Caco-2 (cell line): Measurements from ENCODE around the gene MAP4K1. TPM values are rescaled to one million over a fixed set of nuclear protein-coding genes. Genes with fewer than 3 reads are reported as not detected.

ENCODE experiments used
- BruUV-seq: library from RNA; stranded (reverse); fragments of 400-500 nt; replicated peaks from 2 replicates; lab custom pipeline; 2021; lab: Mats Ljungman, UMichigan
- CTCF ChIA-PET: fragments of 300-600 bp; sonication (Branson Sonifier 250); formaldehyde crosslinking; loops from one replicate; lab custom pipeline; 2022; ENCODE audit warnings: antibody characterized with exemption; lab: Charles Lee
- POLR2A ChIA-PET: fragments of 300-600 bp; sonication (Branson Sonifier 250); formaldehyde crosslinking; loops from one replicate; lab custom pipeline; 2022; ENCODE audit warnings: antibody characterized with exemption; lab: Charles Lee
- DNase-seq, 2 experiments: peaks; one replicate each; pipeline versions ENCODE4 v3.0.0 to v3.0.0-alpha.2; 2020 to 2022
- H3K27me3 ChIP-seq: replicated peaks from 2 replicates; pipeline ENCODE4 v1.6.0; 2011; ENCODE audit warnings: low read length; ENCODE audit not compliant: control insufficient read depth, insufficient read depth
- H3K36me3 ChIP-seq: 2 replicates; pipeline ENCODE4 v1.5.1; 2011; ENCODE audit warnings: low read length; ENCODE audit not compliant: control insufficient read depth, insufficient read depth
- H3K4me1 ChIP-seq: fragments of 250-450 bp; sonication (Bioruptor Pico); 2 replicates; pipeline ENCODE4 v1.5.1; 2020; ENCODE audit warnings: mild to moderate bottlenecking
- H3K4me3 ChIP-seq: 2 replicates; pipeline ENCODE4 v1.5.1; 2011; ENCODE audit warnings: low read depth, mild to moderate bottlenecking, control low read depth, low read length
- H3K9me3 ChIP-seq: fragments of 250-450 bp; sonication (Bioruptor Pico); 2 replicates; pipeline ENCODE4 v1.5.1; 2020; ENCODE audit warnings: mild to moderate bottlenecking, moderate library complexity
- H3K27ac Mint-ChIP-seq: one replicate; pipeline ENCODE4 v1.8.0; 2022; ENCODE audit warnings: mixed read lengths; ENCODE audit not compliant: unreplicated experiment
- H3K27me3 Mint-ChIP-seq: one replicate; pipeline ENCODE4 v1.8.0; 2022; ENCODE audit warnings: mixed read lengths; ENCODE audit not compliant: insufficient read depth, unreplicated experiment
- H3K36me3 Mint-ChIP-seq: one replicate; pipeline ENCODE4 v1.8.0; 2022; ENCODE audit warnings: mild to moderate bottlenecking, mixed read lengths; ENCODE audit not compliant: insufficient read depth, unreplicated experiment
- H3K4me1 Mint-ChIP-seq: one replicate; pipeline ENCODE4 v1.8.0; 2022; ENCODE audit warnings: low read depth, mixed read lengths; ENCODE audit not compliant: unreplicated experiment
- H3K4me3 Mint-ChIP-seq: one replicate; pipeline ENCODE4 v1.8.0; 2022; ENCODE audit warnings: mild to moderate bottlenecking, moderate library complexity, mixed read lengths; ENCODE audit not compliant: unreplicated experiment
- H3K9me3 Mint-ChIP-seq: one replicate; pipeline ENCODE4 v1.8.0; 2022; ENCODE audit warnings: mixed read lengths; ENCODE audit not compliant: unreplicated experiment
- intact Hi-C: fragments of 100-400 bp; cut with micrococcal nuclease; formaldehyde crosslinking; loops from one replicate; pipeline ENCODE4 v1.10.0; 2022; ENCODE audit not compliant: unreplicated experiment
- total RNA-seq: library from RNA; stranded (reverse); gene quantifications from 2 replicates; pipeline ENCODE4 v1.2.3, GENCODE V29; 2022
- TF ChIP-seq, protein P1 (sequence below), 2 experiments: fragments of 200-600 bp in 1 of 2; IDR thresholded peaks; 1 replicate in 1 of 2; 2 replicates in 1 of 2; pipeline versions ENCODE4 v1.5.1 to v1.8.0; 2011 to 2022; ENCODE audit warnings: antibody characterized with exemption in 1 of 2, control low read depth in 1 of 2, inconsistent platforms in 1 of 2, low read depth in 1 of 2, low read length in 1 of 2, mild to moderate bottlenecking in 1 of 2, moderate library complexity in 1 of 2; ENCODE audit not compliant: insufficient read depth in 1 of 2, severe bottlenecking in 1 of 2, unreplicated experiment in 1 of 2

Gene MAP4K1
- total RNA-seq, 1 experiment from 2014 or later, result 1.7 TPM

DNA sequence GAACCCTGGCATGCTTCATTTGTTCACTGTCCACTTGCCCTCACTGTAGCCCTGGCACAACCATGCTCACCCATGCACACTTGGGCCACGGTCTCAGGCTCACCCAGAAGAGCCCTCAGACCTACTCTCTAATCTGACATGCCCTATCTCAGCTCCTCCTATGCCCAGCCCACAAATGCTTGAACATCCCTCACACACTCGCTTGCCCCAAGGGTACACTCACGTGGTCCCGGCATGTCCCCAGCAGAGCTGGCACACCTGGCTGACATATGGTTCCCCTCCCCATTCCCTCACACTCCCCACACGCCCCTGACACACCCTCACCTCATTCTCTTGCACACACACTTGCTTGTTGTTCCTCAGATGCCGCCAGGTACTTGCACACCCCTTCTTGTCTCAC is 55.7 kb downstream of the MAP4K1 start:
- Histone ChIP-seq H3K27me3 (no peaks in the 10 kb centered on the region; the same call in 1 of the 2 replicates), H3K9me3 (no peaks in the 10 kb centered on the region), H3K36me3 (no peaks in the 10 kb centered on the region), H3K4me3 (no peak overlapping the region), H3K4me1 (peaks cover 14% of the 10 kb centered on the region)
- no peak for DNase-seq
- no peaks in the 10 kb centered on the region for H3K9me3 Mint-ChIP-seq
- CTCF ChIA-PET, result no interaction called here
- no peak overlapping the region for H3K27ac Mint-ChIP-seq
- intact Hi-C loops, result no loop called here
- peaks cover 15% of the 10 kb centered on the region for H3K27me3 Mint-ChIP-seq
- POLR2A ChIA-PET, result no interaction called here
- H3K36me3 Mint-ChIP-seq, result no peaks in the 10 kb centered on the region
- no TSS peak for BruUV-seq
- TF ChIP-seq, protein P1, sequence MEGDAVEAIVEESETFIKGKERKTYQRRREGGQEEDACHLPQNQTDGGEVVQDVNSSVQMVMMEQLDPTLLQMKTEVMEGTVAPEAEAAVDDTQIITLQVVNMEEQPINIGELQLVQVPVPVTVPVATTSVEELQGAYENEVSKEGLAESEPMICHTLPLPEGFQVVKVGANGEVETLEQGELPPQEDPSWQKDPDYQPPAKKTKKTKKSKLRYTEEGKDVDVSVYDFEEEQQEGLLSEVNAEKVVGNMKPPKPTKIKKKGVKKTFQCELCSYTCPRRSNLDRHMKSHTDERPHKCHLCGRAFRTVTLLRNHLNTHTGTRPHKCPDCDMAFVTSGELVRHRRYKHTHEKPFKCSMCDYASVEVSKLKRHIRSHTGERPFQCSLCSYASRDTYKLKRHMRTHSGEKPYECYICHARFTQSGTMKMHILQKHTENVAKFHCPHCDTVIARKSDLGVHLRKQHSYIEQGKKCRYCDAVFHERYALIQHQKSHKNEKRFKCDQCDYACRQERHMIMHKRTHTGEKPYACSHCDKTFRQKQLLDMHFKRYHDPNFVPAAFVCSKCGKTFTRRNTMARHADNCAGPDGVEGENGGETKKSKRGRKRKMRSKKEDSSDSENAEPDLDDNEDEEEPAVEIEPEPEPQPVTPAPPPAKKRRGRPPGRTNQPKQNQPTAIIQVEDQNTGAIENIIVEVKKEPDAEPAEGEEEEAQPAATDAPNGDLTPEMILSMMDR (IDR thresholded peaks at IDR 0.05; ENCODE audit: insufficient read depth in 1 of 2, low read depth in 1 of 2, low read length in 1 of 2, severe bottlenecking in 1 of 2, unreplicated experiment in 1 of 2), result no peak
- peaks cover 6% of the 10 kb centered on the region for H3K4me1 Mint-ChIP-seq
- no peak overlapping the region for H3K4me3 Mint-ChIP-seq

DNA sequence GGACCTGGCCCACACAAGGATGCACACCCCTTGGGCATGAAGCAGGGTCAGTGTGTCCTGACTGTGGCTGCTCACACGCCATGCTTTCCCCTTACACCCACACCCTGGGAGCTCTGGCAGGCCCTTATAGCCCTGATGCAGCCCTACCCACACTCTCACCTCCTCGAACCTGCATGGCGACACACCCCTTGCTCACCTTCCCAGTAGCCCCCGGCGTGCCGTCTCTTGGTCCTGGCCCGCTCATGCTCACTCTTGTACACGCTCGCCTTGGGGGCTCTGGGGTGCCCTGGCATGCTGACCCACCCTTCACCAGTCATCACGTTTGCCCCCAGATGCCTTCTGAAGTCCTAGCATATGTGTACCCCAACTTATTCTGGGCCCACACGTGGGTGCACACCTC is 56.1 kb downstream of the MAP4K1 start:
- DNase-seq, result no peak
- H3K9me3 ChIP-seq, result no peaks in the 10 kb centered on the region
- CTCF ChIA-PET, result no interaction called here
- Mint-ChIP-seq H3K27me3 (peaks cover 15% of the 10 kb centered on the region), H3K4me1 (peaks cover 6% of the 10 kb centered on the region), H3K27ac (no peak overlapping the region), H3K4me3 (no peak overlapping the region), H3K9me3 (no peaks in the 10 kb centered on the region), H3K36me3 (no peaks in the 10 kb centered on the region)
- intact Hi-C loops, result no loop called here
- H3K4me1 ChIP-seq, result peaks cover 14% of the 10 kb centered on the region
- POLR2A ChIA-PET, result no interaction called here
- H3K27me3 ChIP-seq, result no peaks in the 10 kb centered on the region; the same call in 1 of the 2 replicates
- H3K4me3 ChIP-seq, result no peak overlapping the region
- H3K36me3 ChIP-seq, result no peaks in the 10 kb centered on the region
- TF ChIP-seq, protein P1 (IDR thresholded peaks at IDR 0.05; ENCODE audit: insufficient read depth in 1 of 2, low read depth in 1 of 2, low read length in 1 of 2, severe bottlenecking in 1 of 2, unreplicated experiment in 1 of 2), result no peak
- BruUV-seq, result no TSS peak

DNA sequence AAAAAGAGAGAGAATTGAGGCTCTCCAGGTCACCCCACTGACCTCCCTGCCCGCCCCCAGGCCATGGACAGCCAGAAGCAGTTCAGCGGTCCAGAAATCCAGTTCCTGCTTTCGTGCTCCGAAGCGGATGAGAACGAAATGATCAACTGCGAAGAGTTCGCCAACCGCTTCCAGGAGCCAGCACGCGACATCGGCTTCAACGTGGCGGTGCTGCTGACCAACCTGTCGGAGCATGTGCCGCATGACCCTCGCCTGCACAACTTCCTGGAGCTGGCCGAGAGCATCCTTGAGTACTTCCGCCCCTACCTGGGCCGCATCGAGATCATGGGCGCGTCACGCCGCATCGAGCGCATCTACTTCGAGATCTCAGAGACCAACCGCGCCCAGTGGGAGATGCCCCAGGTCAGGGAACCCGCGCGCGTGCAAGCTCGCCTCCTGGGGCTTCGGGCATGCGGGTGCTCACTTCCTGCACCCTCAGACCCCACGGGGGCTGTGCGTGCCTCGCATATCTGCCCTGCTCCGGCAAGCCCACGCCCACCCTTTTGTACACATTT is 56.6 kb downstream of the MAP4K1 start:
- no peaks in the 10 kb centered on the region for H3K36me3 ChIP-seq
- no peak for DNase-seq
- Mint-ChIP-seq H3K9me3 (no peaks in the 10 kb centered on the region), H3K4me3 (no peak overlapping the region), H3K36me3 (no peaks in the 10 kb centered on the region), H3K27ac (no peak overlapping the region), H3K4me1 (peaks cover 6% of the 10 kb centered on the region), H3K27me3 (peaks cover 15% of the 10 kb centered on the region)
- TF ChIP-seq, protein P1 (IDR thresholded peaks at IDR 0.05; ENCODE audit: insufficient read depth in 1 of 2, low read depth in 1 of 2, low read length in 1 of 2, severe bottlenecking in 1 of 2, unreplicated experiment in 1 of 2), result no peak
- intact Hi-C loops, result no loop called here
- H3K9me3 ChIP-seq, result no peaks in the 10 kb centered on the region
- BruUV-seq, result no TSS peak
- peaks cover 14% of the 10 kb centered on the region for H3K4me1 ChIP-seq
- CTCF ChIA-PET, result interaction anchor here (0.6 to 0.7 kb wide), 3 partner anchors 20 to 187 kb away, joined by 3 to 7 read pairs (median 3); no protein-coding TSS in a partner anchor
- POLR2A ChIA-PET, result no interaction called here
- no peaks in the 10 kb centered on the region for H3K27me3 ChIP-seq
- H3K4me3 ChIP-seq, result no peak overlapping the region
